Brain pericyte (primary cell): Measurements from ENCODE around the gene ANKRD10.
"Not testable (repeated sequence)": the region's sequence is repeated elsewhere in the genome, so short reads cannot be mapped to it uniquely, and the experiment has no call there.

Experiments
- DNase-seq: peaks from one replicate; pipeline ENCODE4 v3.0.0-alpha.2; 2012; ENCODE audit warnings: low read depth, low spot score

The ANKRD10 gene

GRCh38 chr13:110866491-110867170 is 48.2 kb downstream of the ANKRD10 start:
- DNase-seq = no peak

DNA sequence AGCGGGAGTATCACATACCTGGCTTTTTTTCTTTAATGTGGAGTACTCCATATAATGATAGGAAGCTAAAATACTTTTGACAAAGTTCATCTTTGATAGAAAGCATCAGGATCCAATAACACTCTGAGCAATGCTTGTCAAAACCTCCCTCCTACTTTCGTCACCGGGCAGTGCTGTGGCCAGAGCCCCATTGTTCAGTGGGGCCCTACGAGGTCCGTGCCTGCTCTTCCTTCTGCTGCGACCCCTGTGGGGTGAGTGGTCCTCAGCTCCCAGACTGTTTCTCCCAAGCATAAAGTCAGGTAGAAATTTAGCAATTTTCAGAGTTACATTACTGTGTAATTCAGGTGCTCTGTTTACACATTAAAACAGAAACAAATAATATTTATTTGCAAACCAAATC is 51.2 kb downstream of the ANKRD10 start:
- no peak for DNase-seq

- no peak for DNase-seq
Observed at GRCh38 chr13:110860983-110861382, 53.9 kb downstream of the ANKRD10 start.

DNA sequence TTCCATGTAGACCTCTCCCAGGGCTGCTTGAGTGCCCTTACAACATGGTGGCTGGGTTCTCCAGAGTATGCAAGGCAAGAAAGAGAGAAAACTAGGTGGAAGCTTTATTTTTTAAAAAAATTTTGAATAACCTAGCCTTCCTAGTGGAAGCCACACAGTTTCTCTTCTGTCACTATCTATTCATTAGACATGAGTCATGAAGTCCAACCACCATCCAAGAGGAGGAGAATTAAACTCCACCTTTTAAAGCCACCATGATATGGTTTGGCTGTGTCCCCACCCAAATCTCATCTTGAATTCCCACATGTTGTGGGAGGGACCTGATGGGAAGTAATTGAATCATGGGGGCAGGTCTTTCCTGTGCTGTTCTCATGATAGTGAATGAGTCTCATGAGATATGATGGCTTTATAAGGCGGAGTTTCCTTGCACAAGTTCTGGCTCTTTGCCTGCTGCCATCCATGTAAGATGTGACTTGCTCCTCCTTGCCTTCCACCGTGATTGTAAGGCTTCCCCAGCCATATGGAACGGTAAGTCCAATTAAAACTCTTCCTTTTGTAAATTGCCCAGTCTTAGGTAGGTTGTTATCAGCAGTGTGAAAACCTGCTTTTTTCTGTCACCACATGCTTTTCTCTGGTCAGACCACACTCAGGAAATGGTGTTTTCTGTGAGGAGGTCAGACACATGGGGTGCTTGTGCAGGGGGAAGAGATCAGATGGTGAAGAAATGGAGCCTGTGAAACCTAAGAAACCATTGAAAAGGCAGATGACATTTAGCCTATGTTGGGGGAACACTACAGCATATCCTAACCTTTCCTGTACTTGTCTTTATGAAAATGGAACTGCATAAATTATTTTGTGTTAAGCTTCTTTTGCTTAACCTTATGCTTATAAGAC is 57.7 kb downstream of the ANKRD10 start:
- no peak for DNase-seq

GRCh38 chr13:110855363-110855762 is 59.5 kb downstream of the ANKRD10 start:
- DNase-seq = no peak

DNA sequence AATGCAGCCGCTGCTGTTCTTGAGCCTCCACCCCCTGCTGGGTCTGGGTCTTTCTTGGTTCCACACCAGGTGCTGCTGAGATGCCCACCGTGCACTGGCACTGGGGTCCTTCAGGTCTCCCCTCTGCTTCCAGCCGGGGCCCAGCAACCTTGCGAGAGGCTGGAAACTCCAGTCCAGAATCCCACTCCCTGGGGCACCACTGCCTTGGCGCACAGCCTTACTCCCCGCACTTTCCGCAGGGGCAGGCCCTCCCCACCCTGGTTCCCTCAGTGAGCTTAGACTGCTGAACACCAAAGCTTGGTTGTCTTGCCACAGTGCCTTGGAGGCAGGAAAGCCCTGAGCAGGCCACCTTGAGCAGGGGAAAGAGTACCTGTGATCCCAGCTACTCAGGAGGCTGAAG is 60.0 kb downstream of the ANKRD10 start:
- no peak for DNase-seq

DNA sequence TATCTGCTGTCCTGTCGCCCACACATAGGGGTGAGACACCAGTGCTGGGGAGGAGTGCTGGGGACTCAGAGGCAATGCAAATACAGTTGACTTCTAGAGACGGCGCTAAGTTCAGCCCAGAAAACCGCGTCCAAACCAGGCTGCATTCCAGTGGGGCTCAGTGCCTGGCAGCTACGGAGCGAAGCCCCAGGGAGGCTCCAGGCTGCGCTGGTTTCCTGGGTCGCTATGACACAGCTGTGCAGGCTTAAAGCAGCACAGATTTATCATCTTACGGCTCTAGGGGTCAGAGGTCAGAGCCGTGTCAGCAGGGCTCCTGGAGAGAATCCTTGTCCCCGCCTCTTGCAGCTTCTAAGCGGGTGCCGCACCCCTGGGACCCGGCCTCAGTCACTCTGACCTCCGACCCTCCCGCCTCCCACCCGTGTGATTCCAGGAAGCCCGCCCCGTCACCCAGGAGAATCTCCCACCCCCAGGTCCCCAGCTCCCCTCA is 61.6 kb downstream of the ANKRD10 start:
- DNase-seq = no peak

DNA sequence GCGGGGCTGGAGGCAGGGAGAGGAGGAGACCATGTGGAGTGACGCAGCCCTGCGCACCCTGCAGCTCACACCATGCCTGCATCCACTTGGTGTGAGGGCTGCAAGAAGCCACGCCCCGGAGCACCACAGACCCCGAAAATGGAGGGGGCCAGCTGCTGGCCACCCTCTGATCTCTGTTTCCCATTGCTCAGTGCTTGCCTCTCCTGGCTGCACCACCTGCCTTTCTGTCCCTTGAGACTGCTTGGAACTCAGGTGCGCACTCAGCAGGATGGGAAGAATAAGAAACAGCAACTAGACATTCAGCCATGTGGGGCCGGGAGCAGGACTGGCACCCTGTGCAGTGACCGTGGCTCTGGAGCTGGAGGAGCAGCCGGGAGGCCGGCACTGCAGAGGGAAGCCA is 64.0 kb downstream of the ANKRD10 start:
- no peak for DNase-seq

- DNase-seq = no peak
Observed at GRCh38 chr13:110850006-110850405, 64.9 kb downstream of the ANKRD10 start.

GRCh38 chr13:110845520-110845919 is 69.3 kb downstream of the ANKRD10 start:
- no peak for DNase-seq

DNA sequence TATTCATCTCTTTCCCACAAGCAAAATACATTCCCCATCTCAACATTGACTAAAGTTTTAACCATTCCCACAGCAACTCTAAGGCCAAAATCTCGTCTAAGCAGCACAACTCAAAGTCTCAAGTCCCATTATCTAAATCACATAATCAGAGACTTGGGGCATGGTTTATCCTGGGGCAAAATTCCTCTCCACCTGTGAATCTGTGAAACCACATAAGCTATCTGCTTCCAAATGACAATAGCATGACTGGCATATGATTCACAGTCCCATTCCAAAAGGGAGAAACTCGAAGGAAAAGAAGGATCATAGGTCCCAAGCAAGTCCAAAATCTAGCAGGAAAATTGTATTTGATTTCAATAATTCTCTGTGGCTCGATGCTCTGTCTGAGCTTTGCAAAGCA is 73.0 kb downstream of the ANKRD10 start:
- no peak for DNase-seq

DNA sequence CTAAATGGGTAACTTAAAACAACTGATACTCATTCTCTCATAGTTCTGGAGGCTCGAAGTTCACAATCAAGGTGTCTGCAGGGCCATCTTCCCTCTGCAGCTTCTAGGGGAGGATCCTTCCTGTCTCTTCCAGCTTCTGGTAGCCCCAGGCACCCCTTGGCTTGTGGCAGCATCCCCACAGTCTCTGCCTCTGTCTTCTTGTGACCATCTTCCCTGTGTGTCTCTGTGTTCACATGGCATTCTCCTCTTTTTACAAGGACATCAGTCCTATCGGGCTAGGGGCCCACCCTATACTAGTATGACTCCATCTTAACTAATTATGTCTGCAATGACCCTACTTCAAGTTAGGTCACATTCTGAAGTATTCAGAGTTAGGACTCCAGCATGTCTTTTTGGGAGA is 73.5 kb downstream of the ANKRD10 start:
- no peak for DNase-seq

GRCh38 chr13:110838867-110839538 is 75.9 kb downstream of the ANKRD10 start:
- no peak for DNase-seq

DNA sequence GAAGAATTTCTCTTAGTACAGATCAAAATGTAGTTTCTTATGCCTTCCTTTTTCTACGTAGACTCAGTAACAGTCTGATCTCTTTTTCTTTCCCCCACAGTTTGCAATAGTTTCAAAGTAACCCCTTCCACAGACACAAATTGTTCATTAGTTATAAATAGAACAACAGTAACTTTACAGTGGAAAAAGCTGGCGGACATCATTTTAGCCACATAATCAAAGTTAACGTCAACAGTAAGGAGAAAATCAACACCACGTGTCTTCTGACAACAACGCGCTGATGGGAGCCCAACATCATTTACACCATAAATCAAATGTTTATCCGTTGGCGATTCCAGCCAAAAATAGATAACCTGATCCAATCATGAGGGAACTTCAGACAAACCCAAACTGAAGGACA is 76.8 kb downstream of the ANKRD10 start:
- DNase-seq = no peak

- not testable (repeated sequence) for DNase-seq
Observed at GRCh38 chr13:110837397-110838061, 77.3 kb downstream of the ANKRD10 start.

DNA sequence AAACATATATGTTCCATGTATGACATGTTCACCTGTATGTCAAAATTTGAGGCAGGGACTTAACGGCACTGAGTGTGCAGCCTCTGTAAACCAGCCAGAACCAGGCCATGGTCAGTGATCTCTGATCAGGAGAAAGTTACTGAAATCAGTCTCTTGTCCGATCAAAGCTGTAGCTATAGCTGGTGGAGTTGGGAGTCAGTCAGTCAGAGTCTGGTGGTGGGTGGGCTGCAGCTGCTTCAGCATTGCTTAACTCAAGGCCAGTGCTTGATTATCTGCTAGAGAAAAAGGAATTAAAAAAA is 78.3 kb downstream of the ANKRD10 start:
- no peak for DNase-seq

- DNase-seq = no peak
Observed at GRCh38 chr13:110835721-110836604, 78.9 kb downstream of the ANKRD10 start.

GRCh38 chr13:110834572-110834971 is 80.3 kb downstream of the ANKRD10 start:
- DNase-seq = no peak

DNA sequence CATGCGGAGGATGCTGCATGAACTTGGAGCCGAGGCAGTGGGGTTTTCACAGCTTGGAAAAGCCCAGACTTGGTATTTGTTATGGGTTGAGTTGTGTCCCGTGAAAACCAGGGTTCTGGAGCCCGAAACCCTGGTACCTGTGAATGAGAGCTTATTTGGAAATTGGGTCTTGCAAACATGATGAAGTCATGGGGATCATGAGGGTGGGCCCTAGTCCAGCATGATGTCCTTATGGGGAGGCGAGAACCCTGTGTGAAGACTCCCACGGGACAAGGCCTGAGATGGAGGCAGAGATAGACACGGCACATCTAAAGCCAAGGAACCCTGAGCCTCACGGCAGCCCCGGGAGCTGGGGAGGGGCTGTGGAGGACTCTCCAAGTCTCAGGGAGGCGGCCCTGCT is 82.3 kb downstream of the ANKRD10 start:
- DNase-seq = no peak

DNA sequence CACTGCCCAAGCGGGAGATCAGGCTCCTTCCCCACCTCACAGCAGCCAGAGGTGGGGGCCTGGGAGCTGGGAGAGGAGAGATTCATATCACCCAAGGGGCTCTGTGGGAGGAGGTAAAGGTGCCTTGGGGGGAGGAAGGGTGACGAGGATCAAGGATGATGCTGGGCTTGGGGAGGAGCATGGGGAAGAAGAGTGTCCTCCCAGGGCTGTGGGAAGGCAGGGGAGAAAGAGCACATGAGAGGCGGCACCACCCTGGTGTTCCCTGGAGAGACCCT is 82.7 kb downstream of the ANKRD10 start:
- DNase-seq = no peak
